K562 (cell line): ENCODE results near the gene SOCS3. TPM values are rescaled to one million over a fixed set of nuclear protein-coding genes. Genes with fewer than 3 reads are reported as not detected.

Experiments
- ATAC-seq: fragments of 200-7000 bp; cut with Tn5 transposase; 3 replicates; pipeline ENCODE4 v1.9.1; 2020; ENCODE audit warnings: moderate library complexity
- BruUV-seq: library from RNA; stranded (reverse); fragments of 400-500 nt; replicated peaks from 2 replicates; lab custom pipeline; 2021; lab: Mats Ljungman, UMichigan
- CTCF ChIA-PET: fragments of 300-600 bp; formaldehyde crosslinking; extraction: SDS; loops from one replicate; lab custom pipeline; 2021; ENCODE audit warnings: low intra/inter-chr PET ratio; lab: Yijun Ruan, JAX
- POLR2A ChIA-PET: fragments of 300-600, 350-650 bp; sonication (Branson Sonifier 250); formaldehyde crosslinking; extraction: SDS; loops from one replicate; lab custom pipeline; 2021; ENCODE audit warnings: antibody characterized with exemption, inconsistent platforms; lab: Yijun Ruan, JAX
- DNase-seq, 4 experiments: peaks; one replicate each; pipeline versions ENCODE4 v3.0.0 to v3.0.0-alpha.2; 2011 to 2018; ENCODE audit warnings: low spot score in 3 of 4, mixed read lengths in 3 of 4; ENCODE audit errors: extremely low read depth in 1 of 4
- FAIRE-seq: peaks from 2 replicates; lab custom pipeline; 2011; peaks lifted over from hg19 to GRCh38; lab: Jason Lieb, UNC
- H2AFZ ChIP-seq: 2 replicates; pipeline ENCODE4 v1.6.0; 2011; ENCODE audit warnings: low read depth, low read length, control low read depth, inconsistent platforms
- H3K27ac ChIP-seq: fragments of 200-600 bp; 3 replicates; pipeline ENCODE4 v1.8.0; 2011; ENCODE audit warnings: low read depth, mild to moderate bottlenecking, control low read depth, inconsistent platforms, low read length, moderate library complexity, mixed read lengths; ENCODE audit errors: extremely low read depth
- H3K27me3 ChIP-seq, 2 experiments: fragments of 300-600 bp in 1 of 2; 2 replicates in 1 of 2; 3 replicates in 1 of 2; pipeline versions ENCODE4 v1.6.0 to v1.8.0; 2011; ENCODE audit warnings: inconsistent platforms in 2 of 2, low read length in 2 of 2, mild to moderate bottlenecking in 1 of 2, mixed read lengths in 1 of 2, moderate library complexity in 1 of 2; ENCODE audit not compliant: control insufficient read depth in 2 of 2, insufficient read depth in 2 of 2
- H3K36me3 ChIP-seq: fragments of 300-600 bp; 3 replicates; pipeline ENCODE4 v1.8.0; 2011; ENCODE audit warnings: mild to moderate bottlenecking, low read length, inconsistent platforms; ENCODE audit not compliant: control insufficient read depth, insufficient read depth
- H3K4me1 ChIP-seq, 2 experiments: fragments of 200-600 bp in 1 of 2; replicated peaks in 1 of 2; 2 replicates in 1 of 2; 3 replicates in 1 of 2; pipeline versions ENCODE4 v1.5.1 to v1.8.0; 2011; ENCODE audit warnings: inconsistent platforms in 2 of 2, low read length in 2 of 2, mild to moderate bottlenecking in 1 of 2, mixed read lengths in 1 of 2, moderate library complexity in 1 of 2; ENCODE audit not compliant: control insufficient read depth in 2 of 2, insufficient read depth in 2 of 2
- H3K4me2 ChIP-seq: 2 replicates; pipeline ENCODE4 v1.6.1; 2011; ENCODE audit warnings: low read length, control low read depth, inconsistent platforms, mixed read lengths; ENCODE audit not compliant: insufficient read depth
- H3K4me3 ChIP-seq: fragments of 200-600 bp; sonication (generic), shearing (Covaris generic); 2 replicates; pipeline ENCODE4 v1.5.1; 2016; ENCODE audit warnings: control low read depth, inconsistent platforms
- H3K79me2 ChIP-seq: fragments of 200-600 bp; 3 replicates; pipeline ENCODE4 v1.8.0; 2011; ENCODE audit warnings: low read length, inconsistent platforms; ENCODE audit not compliant: control insufficient read depth, insufficient read depth
- H3K9ac ChIP-seq, 2 experiments: 2 replicates each; pipeline versions ENCODE4 v1.6.0 to v1.6.1; 2011; ENCODE audit warnings: low read depth in 2 of 2, low read length in 2 of 2, control low read depth in 1 of 2, inconsistent platforms in 1 of 2, mild to moderate bottlenecking in 1 of 2, mixed read lengths in 1 of 2; ENCODE audit not compliant: insufficient read depth in 1 of 2
- H3K9me1 ChIP-seq: one replicate; pipeline ENCODE4 v1.6.0; 2011; ENCODE audit warnings: inconsistent platforms, mild to moderate bottlenecking, low read length, moderate library complexity; ENCODE audit not compliant: control insufficient read depth, insufficient read depth
- H3K9me3 ChIP-seq: replicated peaks from 2 replicates; pipeline ENCODE4 v1.5.1; 2011; ENCODE audit warnings: low read depth, low read length, inconsistent platforms; ENCODE audit not compliant: control insufficient read depth, insufficient read depth
- H4K20me1 ChIP-seq: replicated peaks from 2 replicates; pipeline ENCODE4 v1.6.1; 2011; ENCODE audit warnings: low read length, inconsistent platforms, mixed read lengths; ENCODE audit not compliant: control insufficient read depth, insufficient read depth
- DNMT1 ChIP-seq: fragments of 450-650 bp; IDR thresholded peaks from 2 replicates; pipeline ENCODE4 v1.6.1; 2016; ENCODE audit warnings: antibody characterized with exemption, mild to moderate bottlenecking
- KDM4B ChIP-seq, 2 experiments: fragments of 450-650 bp in 1 of 2; sonication (generic) in 1 of 2; IDR thresholded peaks; 2 replicates each; pipeline ENCODE4 v1.6.1; 2016 to 2017; ENCODE audit warnings: borderline replicate concordance in 2 of 2, antibody characterized with exemption in 1 of 2, low read depth in 1 of 2, mild to moderate bottlenecking in 1 of 2
- NFIC ChIP-seq: fragments of 450-650 bp; IDR thresholded peaks from 2 replicates; pipeline ENCODE4 v1.6.1; 2017; ENCODE audit warnings: mild to moderate bottlenecking, inconsistent platforms
- NFXL1 ChIP-seq: fragments of 450-650 bp; formaldehyde crosslinking; IDR thresholded peaks from 2 replicates; pipeline ENCODE4 v1.4.0; 2021; ENCODE audit warnings: mild to moderate bottlenecking
- NONO ChIP-seq, 2 experiments: fragments of 200-400 bp in 1 of 2; fragments of 450-650 bp in 1 of 2; formaldehyde crosslinking in 1 of 2; IDR thresholded peaks; 2 replicates each; pipeline ENCODE4 v1.6.1; 2017; ENCODE audit warnings: low read depth in 2 of 2, mild to moderate bottlenecking in 2 of 2, moderate library complexity in 2 of 2, low read length in 1 of 2
- ZC3H4 ChIP-seq: sonication (generic); formaldehyde crosslinking; IDR thresholded peaks from 2 replicates; pipeline ENCODE4 v1.9.0; 2021; ENCODE audit warnings: missing genetic modification reagents, borderline replicate concordance
- ZNF785 ChIP-seq: fragments of 250-450 bp; sonication (Bioruptor Pico); IDR thresholded peaks from 2 replicates; pipeline ENCODE4 v1.4.0; 2020; ENCODE audit warnings: mild to moderate bottlenecking
- whole genome bisulfite sequencing: fragments of 100-300 bp; shearing (Covaris generic); methylation state at CpG from one replicate; pipeline ENCODE4 v1.1.6; 2016; ENCODE audit warnings: low coverage, mixed read lengths; ENCODE audit not compliant: insufficient coverage; ENCODE audit errors: missing lambda C conversion rate; 5-methylcytosine and 5-hydroxymethylcytosine counted together
- in situ Hi-C: fragments of 300-500 bp; cut with MboI; formaldehyde crosslinking; loops from 4 replicates; pipeline ENCODE4 v1.15.0; 2018; ENCODE audit warnings: inconsistent platforms, mixed read lengths
- intact Hi-C: fragments of 100-400 bp; cut with micrococcal nuclease; formaldehyde crosslinking; loops from 2 replicates; pipeline ENCODE4 v1.14.2; 2022
- polyA plus RNA-seq, 8 experiments: library from polyadenylated mRNA; depleted of rRNA in 4 of 8; stranded (reverse) in 5 of 8; unstranded in 3 of 8; fragments of >200 nt; fragmentation: Nextera tagmentation in 2 of 8; fragmentation: Illumina TruSeq in 1 of 8; extraction: Ambion mirVana in 2 of 8; extraction: Trizol in 1 of 8; gene quantifications; 2 replicates each; pipeline versions ENCODE4 v1.2.1 to v1.2.3, GENCODE V29; 2011 to 2014; ENCODE audit warnings: inconsistent platforms in 1 of 8, missing spikeins in 1 of 8
- total RNA-seq, 7 experiments: library from RNA; depleted of rRNA in 6 of 7; stranded (reverse); fragments of >200 nt in 6 of 7; fragmentation: Illumina TruSeq in 2 of 7; extraction: Trizol in 2 of 7; gene quantifications; 2 replicates each; pipeline versions ENCODE4 v1.2.1 to v1.2.3, GENCODE V29; 2011 to 2021; ENCODE audit warnings: low replicate concordance in 1 of 7
- TF ChIP-seq, protein P1 (sequence below): fragments of 450-650 bp; formaldehyde crosslinking; IDR thresholded peaks from 2 replicates; pipeline ENCODE4 v1.4.0; 2020; ENCODE audit warnings: mild to moderate bottlenecking, mixed read lengths

SOCS3 gene
- total and polyA plus RNA-seq, 9 of the 15 experiments (the other 6 are each of a cell fraction or from before 2014, with no cell fraction given), result 0.56 to 38.9 (median 13.7) TPM

- in situ Hi-C loops, result no loop called here
- BruUV-seq, result no TSS peak
- WGBS, result 44% methylated on average over 18 of the region's 18 CpGs
- Histone ChIP-seq H3K4me1 (peaks cover 11 to 26% of the 10 kb centered on the region in 2 experiments), H3K27ac (no peak overlapping the region), H3K9me3 (no peaks in the 10 kb centered on the region), H3K4me3 (no peak overlapping the region), H2AFZ (no peak overlapping the region), H3K9ac (no peak overlapping the region), H3K27me3 (peaks cover 2 to 25% of the 10 kb centered on the region in 2 experiments; a peak in 2 of 5 replicates), H3K4me2 (no peak overlapping the region), H4K20me1 (peaks cover 15% of the 10 kb centered on the region), H3K36me3 (no peaks in the 10 kb centered on the region), H3K9me1 (no peaks in the 10 kb centered on the region), H3K79me2 (no peaks in the 10 kb centered on the region)
- no peak for TF ChIP-seq NONO (IDR thresholded peaks at IDR 0.05; ENCODE audit: low read depth in 2 of 2, low read length in 1 of 2)
- TF ChIP-seq ZNF785 (CRISPR knock-in tag), result no peak
- TF ChIP-seq DNMT1, result no peak
- intact Hi-C loops, result no loop called here
- DNase-seq (no peak), ATAC-seq (no peak), FAIRE-seq (no peak)
- CTCF ChIA-PET, result no interaction called here
- POLR2A ChIA-PET, result no interaction called here
Observed at GRCh38 chr17:78366109-78366848, 6.4 kb upstream of the SOCS3 start.

- in situ Hi-C loops, result no loop called here
- no peak overlapping the region for H2AFZ ChIP-seq
- no peak overlapping the region for H3K4me3 ChIP-seq
- peaks cover 1% of the 10 kb centered on the region; the same call in 1 of the 3 replicates for H3K79me2 ChIP-seq
- intact Hi-C loops, result no loop called here
- ChIA-PET CTCF (no interaction called here), POLR2A (interaction anchor here (0.5 kb wide), 1 partner anchor 1628 kb away, joined by 3 read pairs; no protein-coding TSS in a partner anchor)
- H3K4me2 ChIP-seq, result no peak overlapping the region
- no peaks in the 10 kb centered on the region for H3K36me3 ChIP-seq
- peaks cover 11 to 30% of the 10 kb centered on the region in 2 experiments for H3K4me1 ChIP-seq
- no peak overlapping the region for H3K27ac ChIP-seq
- H3K9ac ChIP-seq, result peak overlapping the region in 1 of 2 experiments; percentile 69; a peak in 2 of 4 replicates
- 53% methylated on average over 13 of the region's 16 CpGs for WGBS
- no peaks in the 10 kb centered on the region for H3K9me1 ChIP-seq
- DNase-seq (no peak), FAIRE-seq (no peak), ATAC-seq (no peak)
- H4K20me1 ChIP-seq, result peaks cover 15% of the 10 kb centered on the region
- no TSS peak for BruUV-seq
- H3K9me3 ChIP-seq, result no peaks in the 10 kb centered on the region
- H3K27me3 ChIP-seq, result peaks cover 2 to 25% of the 10 kb centered on the region in 2 experiments; a peak in 2 of 5 replicates
- TF ChIP-seq KDM4B (IDR thresholded peaks at IDR 0.05; ENCODE audit: borderline replicate concordance in 2 of 2, low read depth in 1 of 2) (no peak), NFXL1 (no peak), NFIC (no peak), ZC3H4 (CRISPR knock-in tag) (no peak)
- TF ChIP-seq, protein P1, sequence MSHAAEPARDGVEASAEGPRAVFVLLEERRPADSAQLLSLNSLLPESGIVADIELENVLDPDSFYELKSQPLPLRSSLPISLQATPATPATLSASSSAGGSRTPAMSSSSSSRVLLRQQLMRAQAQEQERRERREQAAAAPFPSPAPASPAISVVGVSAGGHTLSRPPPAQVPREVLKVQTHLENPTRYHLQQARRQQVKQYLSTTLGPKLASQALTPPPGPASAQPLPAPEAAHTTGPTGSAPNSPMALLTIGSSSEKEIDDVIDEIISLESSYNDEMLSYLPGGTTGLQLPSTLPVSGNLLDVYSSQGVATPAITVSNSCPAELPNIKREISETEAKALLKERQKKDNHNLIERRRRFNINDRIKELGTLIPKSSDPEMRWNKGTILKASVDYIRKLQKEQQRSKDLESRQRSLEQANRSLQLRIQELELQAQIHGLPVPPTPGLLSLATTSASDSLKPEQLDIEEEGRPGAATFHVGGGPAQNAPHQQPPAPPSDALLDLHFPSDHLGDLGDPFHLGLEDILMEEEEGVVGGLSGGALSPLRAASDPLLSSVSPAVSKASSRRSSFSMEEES (CRISPR knock-in tag), result no peak
Observed at GRCh38 chr17:78365561-78366108, 5.8 kb upstream of the SOCS3 start.
